Smooth muscle cell (in vitro differentiated cells): Measurements from ENCODE around the gene ST6GALNAC4. TPM values are rescaled to one million over a fixed set of nuclear protein-coding genes. Genes with fewer than 3 reads are reported as not detected.
A peak's percentile ranks its signal among the peaks of the same experiment; 100 is the strongest.

Source experiments
- DNase-seq: peaks from one replicate; lab custom pipeline; 2025; ENCODE audit not compliant: unreplicated experiment; lab: John Stamatoyannopoulos, UW
- H2AFZ ChIP-seq: fragments of 200-600 bp; sonication (generic); 2 replicates; pipeline ENCODE4 v1.6.0; 2016; ENCODE audit warnings: antibody characterized with exemption, low read depth, mild to moderate bottlenecking
- H3F3A ChIP-seq: fragments of 200-600 bp; sonication (generic); 2 replicates; pipeline ENCODE4 v1.6.0; 2017; ENCODE audit warnings: antibody characterized with exemption, low read depth
- H3K27ac ChIP-seq: fragments of 200-600 bp; sonication (generic); 2 replicates; pipeline ENCODE4 v1.5.1; 2016; ENCODE audit warnings: low read depth, mild to moderate bottlenecking
- H3K27me3 ChIP-seq: fragments of 200-600 bp; sonication (generic); 2 replicates; pipeline ENCODE4 v1.6.1; 2016; ENCODE audit warnings: low read depth, mild to moderate bottlenecking
- H3K36me3 ChIP-seq: fragments of 200-600 bp; sonication (generic); 2 replicates; pipeline ENCODE4 v1.5.1; 2016; ENCODE audit warnings: low read depth
- H3K4me1 ChIP-seq: fragments of 200-600 bp; sonication (generic); 2 replicates; pipeline ENCODE4 v1.5.1; 2016; ENCODE audit warnings: low read depth
- H3K4me2 ChIP-seq: fragments of 200-600 bp; sonication (generic); 2 replicates; pipeline ENCODE4 v1.6.0; 2016; ENCODE audit warnings: mild to moderate bottlenecking
- H3K4me3 ChIP-seq: fragments of 200-600 bp; sonication (generic); 2 replicates; pipeline ENCODE4 v1.5.1; 2016; ENCODE audit warnings: mild to moderate bottlenecking
- H3K79me2 ChIP-seq: fragments of 200-600 bp; sonication (generic); 2 replicates; pipeline ENCODE4 v1.6.0; 2016; ENCODE audit warnings: low read depth, mild to moderate bottlenecking
- H3K9ac ChIP-seq: fragments of 200-600 bp; sonication (generic); 2 replicates; pipeline ENCODE4 v1.6.0; 2016; ENCODE audit warnings: low read depth
- H3K9me3 ChIP-seq: fragments of 200-600 bp; sonication (generic); replicated peaks from 2 replicates; pipeline ENCODE4 v1.5.1; 2016; ENCODE audit warnings: low read depth
- H4K20me1 ChIP-seq: fragments of 200-600 bp; sonication (generic); 2 replicates; pipeline ENCODE4 v1.6.0; 2016; ENCODE audit warnings: low read depth
- WGBS: methylation state at CpG from one replicate; pipeline ENCODE4 v1.1.7; 2016; ENCODE audit warnings: low lambda C conversion rate; 5-methylcytosine and 5-hydroxymethylcytosine counted together
- polyA plus RNA-seq: library from polyadenylated mRNA; unstranded; fragments of >200 nt; fragmentation: Nextera tagmentation; extraction: Ambion mirVana; gene quantifications from 2 replicates; pipeline ENCODE4 v1.2.1, GENCODE V29; 2016
- total RNA-seq: library from RNA; depleted of rRNA; stranded (reverse); fragments of >200 nt; gene quantifications from 2 replicates; pipeline ENCODE4 v1.2.3, GENCODE V29; 2014
- TF ChIP-seq, protein P1 (sequence below): fragments of 200-600 bp; sonication (generic); IDR thresholded peaks from 2 replicates; pipeline ENCODE4 v1.5.1; 2017; ENCODE audit warnings: borderline replicate concordance, mild to moderate bottlenecking, antibody characterized with exemption; ENCODE audit not compliant: insufficient read depth, poor library complexity, severe bottlenecking

ST6GALNAC4 gene
- total and polyA plus RNA-seq, 2 experiments from 2014 or later = 12.1 to 22.5 TPM

DNA sequence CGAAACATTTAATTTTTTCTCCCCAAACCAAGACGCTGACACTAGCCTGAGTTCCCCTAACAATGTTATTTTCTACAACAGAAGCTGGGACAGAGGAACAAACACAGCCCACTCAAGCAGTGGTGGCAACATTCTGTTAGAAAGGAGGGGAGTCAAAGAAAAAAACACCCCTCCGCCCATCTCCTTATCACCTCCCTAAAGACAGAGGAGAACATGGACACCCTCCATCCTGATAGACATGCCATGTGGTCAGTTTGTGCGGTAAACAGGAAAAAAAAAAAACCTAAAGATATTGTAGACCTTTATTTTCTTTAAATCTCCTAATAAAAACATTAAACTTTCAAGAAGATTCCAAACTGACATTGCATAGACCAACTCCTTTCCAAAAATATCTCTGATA lies 23.8 kb upstream of the ST6GALNAC4 start:
- Histone ChIP-seq H3K4me2 (no peak overlapping the region), H4K20me1 (peaks cover 17% of the 10 kb centered on the region), H3K4me3 (no peak overlapping the region), H3K9me3 (no peaks in the 10 kb centered on the region), H3K27ac (no peak overlapping the region), H2AFZ (no peak overlapping the region), H3F3A (peaks cover 10% of the 10 kb centered on the region), H3K9ac (no peak overlapping the region), H3K36me3 (no peaks in the 10 kb centered on the region), H3K27me3 (no peaks in the 10 kb centered on the region), H3K79me2 (peaks cover 14% of the 10 kb centered on the region), H3K4me1 (peaks cover 14% of the 10 kb centered on the region)
- TF ChIP-seq, protein P1, sequence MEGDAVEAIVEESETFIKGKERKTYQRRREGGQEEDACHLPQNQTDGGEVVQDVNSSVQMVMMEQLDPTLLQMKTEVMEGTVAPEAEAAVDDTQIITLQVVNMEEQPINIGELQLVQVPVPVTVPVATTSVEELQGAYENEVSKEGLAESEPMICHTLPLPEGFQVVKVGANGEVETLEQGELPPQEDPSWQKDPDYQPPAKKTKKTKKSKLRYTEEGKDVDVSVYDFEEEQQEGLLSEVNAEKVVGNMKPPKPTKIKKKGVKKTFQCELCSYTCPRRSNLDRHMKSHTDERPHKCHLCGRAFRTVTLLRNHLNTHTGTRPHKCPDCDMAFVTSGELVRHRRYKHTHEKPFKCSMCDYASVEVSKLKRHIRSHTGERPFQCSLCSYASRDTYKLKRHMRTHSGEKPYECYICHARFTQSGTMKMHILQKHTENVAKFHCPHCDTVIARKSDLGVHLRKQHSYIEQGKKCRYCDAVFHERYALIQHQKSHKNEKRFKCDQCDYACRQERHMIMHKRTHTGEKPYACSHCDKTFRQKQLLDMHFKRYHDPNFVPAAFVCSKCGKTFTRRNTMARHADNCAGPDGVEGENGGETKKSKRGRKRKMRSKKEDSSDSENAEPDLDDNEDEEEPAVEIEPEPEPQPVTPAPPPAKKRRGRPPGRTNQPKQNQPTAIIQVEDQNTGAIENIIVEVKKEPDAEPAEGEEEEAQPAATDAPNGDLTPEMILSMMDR = no peak
- DNase-seq = no peak
- WGBS = 99% methylated on average over 4 of the region's 4 CpGs

GRCh38 chr9:127938298-127938690 lies 21.5 kb upstream of the ST6GALNAC4 start:
- H2AFZ ChIP-seq = no peak overlapping the region
- no peak for DNase-seq

GRCh38 chr9:127937388-127938297 lies 20.8 kb upstream of the ST6GALNAC4 start, which contains the start of gene DPM2:
Gene DPM2 (minus strand): TSS chr9:127937854. CDS start chr9:127937820, 34 bp downstream.
- H3K27ac ChIP-seq = peak within 1 kb of the TSS; percentile 41
- H4K20me1 ChIP-seq = peaks cover 13% of the 10 kb centered on the region
- peak within 1 kb of the TSS; percentile 35 for H2AFZ ChIP-seq
- no peaks in the 10 kb centered on the region for H3K36me3 ChIP-seq
- 8% methylated on average over 49 of the region's 60 CpGs for WGBS
- H3K27me3 ChIP-seq = no peaks in the 10 kb centered on the region
- H3K9me3 ChIP-seq = no peaks in the 10 kb centered on the region
- peaks cover 21% of the 10 kb centered on the region for H3K79me2 ChIP-seq
- no peak for DNase-seq
- peak within 1 kb of the TSS; percentile 96 for H3K4me2 ChIP-seq
- H3F3A ChIP-seq = peaks cover 6% of the 10 kb centered on the region
- peak within 1 kb of the TSS; percentile 75 for H3K9ac ChIP-seq
- peaks cover 14% of the 10 kb centered on the region for H3K4me1 ChIP-seq
- TF ChIP-seq, protein P1 = no peak
- H3K4me3 ChIP-seq = peak within 1 kb of the TSS; percentile 64

More at GRCh38 chr9:127938298-127938690, 21.5 kb upstream of the ST6GALNAC4 start:
- H3K4me2 ChIP-seq = peak overlapping the region; percentile 96
- no peak overlapping the region for H3K9ac ChIP-seq
- H3K4me1 ChIP-seq = peaks cover 14% of the 10 kb centered on the region
- no peaks in the 10 kb centered on the region for H3K27me3 ChIP-seq
- H3K4me3 ChIP-seq = peak overlapping the region; percentile 64
- no peaks in the 10 kb centered on the region for H3K36me3 ChIP-seq
- H4K20me1 ChIP-seq = peaks cover 18% of the 10 kb centered on the region
- H3K9me3 ChIP-seq = no peaks in the 10 kb centered on the region
- peaks cover 21% of the 10 kb centered on the region for H3K79me2 ChIP-seq
- WGBS = 43% methylated on average over 21 of the region's 25 CpGs
- H3K27ac ChIP-seq = no peak overlapping the region
- TF ChIP-seq, protein P1 = no peak
- H3F3A ChIP-seq = peaks cover 6% of the 10 kb centered on the region
